PFSK-1 (cell line): ENCODE results near the gene ZNF616.

ENCODE experiments used
- FOXP2 ChIP-seq: optimal IDR thresholded peaks from 2 replicates; pipeline ENCODE3; 2011; ENCODE audit warnings: borderline replicate concordance, control low read depth, inconsistent platforms; ENCODE audit not compliant: insufficient read depth; ENCODE audit errors: extremely low read length, extremely low read depth
- POLR2AphosphoS5 ChIP-seq: IDR thresholded peaks from 2 replicates; pipeline ENCODE4 v1.6.1; 2012; ENCODE audit warnings: low read depth, mild to moderate bottlenecking, control low read depth, low read length, moderate library complexity
- REST ChIP-seq, 2 experiments: IDR thresholded peaks; 2 replicates each; pipeline versions ENCODE4 v1.6.1 to v1.8.0; 2011 to 2012; ENCODE audit warnings: low read depth in 2 of 2, low read length in 2 of 2, control low read depth in 1 of 2, inconsistent platforms in 1 of 2, mild to moderate bottlenecking in 1 of 2, moderate library complexity in 1 of 2; ENCODE audit not compliant: insufficient read depth in 1 of 2
- SIN3A ChIP-seq: IDR thresholded peaks from 2 replicates; pipeline ENCODE4 v1.6.1; 2012; ENCODE audit warnings: mild to moderate bottlenecking, low read length, moderate library complexity, borderline replicate concordance; ENCODE audit not compliant: insufficient read depth
- TAF1 ChIP-seq: IDR thresholded peaks from 2 replicates; pipeline ENCODE4 v1.6.1; 2012; ENCODE audit warnings: low read length, control low read depth, borderline replicate concordance; ENCODE audit not compliant: insufficient read depth

The ZNF616 gene

GRCh38 chr19:52110780-52111179, 29.0 kb downstream of the ZNF616 start:
- no peak for TF ChIP-seq POLR2AphosphoS5
- no peak for TF ChIP-seq FOXP2
- no peak for TF ChIP-seq TAF1
- no peak for TF ChIP-seq SIN3A
- no peak for TF ChIP-seq REST (IDR thresholded peaks at IDR 0.05; ENCODE audit: insufficient read depth in 1 of 2, low read depth in 2 of 2, low read length in 2 of 2)

GRCh38 chr19:52102782-52103181, 37.0 kb downstream of the ZNF616 start:
- TF ChIP-seq FOXP2 (no peak), REST (IDR thresholded peaks at IDR 0.05; ENCODE audit: insufficient read depth in 1 of 2, low read depth in 2 of 2, low read length in 2 of 2) (no peak), POLR2AphosphoS5 (no peak), SIN3A (no peak), TAF1 (no peak)

GRCh38 chr19:52101866-52102562, 37.7 kb downstream of the ZNF616 start:
- no peak for TF ChIP-seq SIN3A
- TF ChIP-seq FOXP2 = no peak
- no peak for TF ChIP-seq REST (IDR thresholded peaks at IDR 0.05; ENCODE audit: insufficient read depth in 1 of 2, low read depth in 2 of 2, low read length in 2 of 2)
- no peak for TF ChIP-seq POLR2AphosphoS5
- no peak for TF ChIP-seq TAF1

GRCh38 chr19:52099497-52100138, 40.1 kb downstream of the ZNF616 start:
- no peak for TF ChIP-seq REST (IDR thresholded peaks at IDR 0.05; ENCODE audit: insufficient read depth in 1 of 2, low read depth in 2 of 2, low read length in 2 of 2)
- TF ChIP-seq FOXP2 = no peak
- TF ChIP-seq TAF1 = no peak
- no peak for TF ChIP-seq SIN3A
- TF ChIP-seq POLR2AphosphoS5 = no peak
